GM12891 (cell line): Measurements from ENCODE around the gene CCDC38.

Experiments
- DNase-seq: peaks from one replicate; pipeline ENCODE4 v3.0.0; 2011; ENCODE audit warnings: low spot score; ENCODE audit not compliant: insufficient read length
- FAIRE-seq: peaks from 2 replicates; lab custom pipeline; 2011; peaks lifted over from hg19 to GRCh38; lab: Jason Lieb, UNC
- PAX5 ChIP-seq: IDR thresholded peaks from 2 replicates; pipeline ENCODE4 v1.6.1; 2011; ENCODE audit warnings: low read length, moderate library complexity, mild to moderate bottlenecking; ENCODE audit not compliant: insufficient read depth, severe bottlenecking
- POLR2A ChIP-seq: IDR thresholded peaks from 2 replicates; pipeline ENCODE4 v1.6.1; 2011; ENCODE audit warnings: low read depth, low read length, control low read depth
- POLR2AphosphoS5 ChIP-seq: IDR thresholded peaks from 2 replicates; pipeline ENCODE4 v1.6.1; 2011; ENCODE audit warnings: low read depth, low read length, control low read depth
- POU2F2 ChIP-seq: IDR thresholded peaks from 2 replicates; pipeline ENCODE4 v1.6.1; 2011; ENCODE audit warnings: low read depth, mild to moderate bottlenecking, control low read depth, low read length, moderate library complexity
- SPI1 ChIP-seq: IDR thresholded peaks from 2 replicates; pipeline ENCODE4 v1.6.1; 2011; ENCODE audit warnings: low read depth, low read length, control low read depth
- TAF1 ChIP-seq: IDR thresholded peaks from 2 replicates; pipeline ENCODE4 v1.6.1; 2011; ENCODE audit warnings: low read depth, low read length, control low read depth

The CCDC38 gene

GRCh38 chr12:95943330-95943842 lies 972 bp upstream of the CCDC38 start, which contains the start of gene AMDHD1:
Gene AMDHD1 (plus strand): TSS chr12:95943331. CDS start chr12:95943399, 68 bp downstream.
- FAIRE-seq (no peak), DNase-seq (peak; percentile 61)
- TF ChIP-seq PAX5 (no peak), TAF1 (no peak), SPI1 (no peak), POLR2A (no peak), POLR2AphosphoS5 (no peak), POU2F2 (no peak)

GRCh38 chr12:95942101-95942523 lies 302 bp downstream of the CCDC38 start:
- FAIRE-seq (no peak), DNase-seq (no peak)
- TF ChIP-seq PAX5 = no peak
- TF ChIP-seq POLR2A = no peak
- TF ChIP-seq POU2F2 = no peak
- TF ChIP-seq SPI1 = no peak
- no peak for TF ChIP-seq TAF1
- TF ChIP-seq POLR2AphosphoS5 = no peak

- TF ChIP-seq SPI1 = no peak
- no peak for TF ChIP-seq TAF1
- no peak for TF ChIP-seq PAX5
- TF ChIP-seq POLR2AphosphoS5 = no peak
- no peak for TF ChIP-seq POU2F2
- no peak for TF ChIP-seq POLR2A
- no peak for FAIRE-seq
These were observed 1.9 kb downstream of the CCDC38 start for GRCh38 chr12:95940514-95940913.

GRCh38 chr12:95922231-95922630 lies 20.2 kb downstream of the CCDC38 start:
- DNase-seq (no peak), FAIRE-seq (no peak)
- no peak for TF ChIP-seq PAX5
- no peak for TF ChIP-seq SPI1
- no peak for TF ChIP-seq TAF1
- no peak for TF ChIP-seq POLR2A
- no peak for TF ChIP-seq POU2F2
- TF ChIP-seq POLR2AphosphoS5 = no peak

More at GRCh38 chr12:95940514-95940913, 1.9 kb downstream of the CCDC38 start:
- no peak for DNase-seq

- TF ChIP-seq POLR2AphosphoS5 (no peak), SPI1 (peak; percentile 69)
- FAIRE-seq (no peak), DNase-seq (no peak)
These were observed 23.3 kb downstream of the CCDC38 start for GRCh38 chr12:95919110-95919509.

- TF ChIP-seq POU2F2 (no peak), TAF1 (no peak), POLR2A (no peak), SPI1 (no peak), PAX5 (no peak), POLR2AphosphoS5 (no peak)
- peak; percentile 14 for DNase-seq
- peak; percentile 98 for FAIRE-seq
These were observed 24.0 kb downstream of the CCDC38 start for GRCh38 chr12:95918194-95918993.

- FAIRE-seq (no peak), DNase-seq (no peak)
- TF ChIP-seq SPI1 (peak; percentile 31), POU2F2 (no peak)
These were observed 32.5 kb downstream of the CCDC38 start for GRCh38 chr12:95909871-95910270.

- no peak for DNase-seq
- TF ChIP-seq TAF1 (no peak), POU2F2 (no peak), POLR2AphosphoS5 (no peak), PAX5 (no peak), POLR2A (no peak), SPI1 (no peak)
- no peak for FAIRE-seq
These were observed 33.8 kb downstream of the CCDC38 start for GRCh38 chr12:95908573-95908972.

- no peak for DNase-seq
- TF ChIP-seq POLR2A = no peak
- no peak for FAIRE-seq
These were observed 44.3 kb downstream of the CCDC38 start for GRCh38 chr12:95898081-95898480.

- FAIRE-seq (no peak), DNase-seq (no peak)
- TF ChIP-seq POU2F2 = no peak
- no peak for TF ChIP-seq TAF1
- no peak for TF ChIP-seq POLR2AphosphoS5
- no peak for TF ChIP-seq SPI1
- no peak for TF ChIP-seq PAX5
These were observed 45.6 kb downstream of the CCDC38 start for GRCh38 chr12:95896846-95897245.
